ENCODE data around the gene LPO.

Gene LPO

DNA sequence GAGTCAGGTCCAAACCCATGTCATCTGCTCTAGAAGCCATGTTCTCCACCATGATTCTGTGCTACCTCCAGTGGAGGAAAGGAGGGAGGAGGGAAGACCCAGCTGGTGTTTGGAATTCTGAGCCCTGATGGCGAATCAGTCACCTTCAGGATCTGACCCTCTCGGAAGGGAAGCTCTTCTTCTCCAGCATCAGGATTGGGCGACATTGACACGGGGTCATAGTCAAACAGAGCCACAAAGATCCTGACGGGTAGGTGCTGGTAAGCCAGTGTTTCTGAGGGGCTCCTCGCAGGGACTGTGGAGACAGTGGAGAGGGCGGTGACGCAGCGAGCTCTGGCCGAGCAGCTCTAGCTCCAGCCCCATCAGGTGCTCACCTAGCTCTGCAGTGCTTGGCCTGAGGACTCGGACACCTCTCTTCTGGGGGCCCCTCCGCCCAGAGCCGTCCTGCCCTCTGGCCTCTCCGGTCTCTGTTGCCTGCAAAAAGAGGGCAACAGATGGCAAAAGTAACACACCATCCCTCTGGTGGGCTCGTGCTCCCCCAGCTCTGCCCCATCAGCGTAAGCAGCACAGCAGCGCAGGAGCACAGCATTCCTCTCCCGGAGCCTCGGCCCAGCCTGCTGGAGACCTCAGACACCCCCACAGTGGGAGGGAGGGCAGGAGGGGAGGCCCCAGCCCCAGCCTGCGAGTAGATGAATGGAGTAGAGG lies 69.2 kb downstream of the LPO start:
- no peak for TF ChIP-seq ARNTL (CRISPR knock-in tag; IDR thresholded peaks at IDR 0.05; ENCODE audit: borderline replicate concordance, low read depth)
- TF ChIP-seq, protein P1, sequence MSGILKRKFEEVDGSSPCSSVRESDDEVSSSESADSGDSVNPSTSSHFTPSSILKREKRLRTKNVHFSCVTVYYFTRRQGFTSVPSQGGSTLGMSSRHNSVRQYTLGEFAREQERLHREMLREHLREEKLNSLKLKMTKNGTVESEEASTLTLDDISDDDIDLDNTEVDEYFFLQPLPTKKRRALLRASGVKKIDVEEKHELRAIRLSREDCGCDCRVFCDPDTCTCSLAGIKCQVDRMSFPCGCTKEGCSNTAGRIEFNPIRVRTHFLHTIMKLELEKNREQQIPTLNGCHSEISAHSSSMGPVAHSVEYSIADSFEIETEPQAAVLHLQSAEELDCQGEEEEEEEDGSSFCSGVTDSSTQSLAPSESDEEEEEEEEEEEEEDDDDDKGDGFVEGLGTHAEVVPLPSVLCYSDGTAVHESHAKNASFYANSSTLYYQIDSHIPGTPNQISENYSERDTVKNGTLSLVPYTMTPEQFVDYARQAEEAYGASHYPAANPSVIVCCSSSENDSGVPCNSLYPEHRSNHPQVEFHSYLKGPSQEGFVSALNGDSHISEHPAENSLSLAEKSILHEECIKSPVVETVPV (CRISPR knock-in tag; IDR thresholded peaks at IDR 0.05) = no peak
- no peak for ATAC-seq

- TF ChIP-seq BACH2 (CRISPR knock-in tag; IDR thresholded peaks at IDR 0.05; ENCODE audit: borderline replicate concordance) (no peak), ESRRG (CRISPR knock-in tag; IDR thresholded peaks at IDR 0.05) (no peak), ZFP3 (CRISPR knock-in tag; IDR thresholded peaks at IDR 0.05) (no peak), POU6F1 (CRISPR knock-in tag; IDR thresholded peaks at IDR 0.05; ENCODE audit: borderline replicate concordance, low read depth) (no peak), ZNF70 (CRISPR knock-in tag; IDR thresholded peaks at IDR 0.05) (no peak), GLIS3 (CRISPR knock-in tag; IDR thresholded peaks at IDR 0.05) (no peak), SNAI2 (CRISPR knock-in tag; IDR thresholded peaks at IDR 0.05) (no peak), OSR1 (CRISPR knock-in tag; IDR thresholded peaks at IDR 0.05) (no peak), ARNTL (CRISPR knock-in tag; IDR thresholded peaks at IDR 0.05; ENCODE audit: borderline replicate concordance, low read depth) (no peak)
- TF ChIP-seq, protein P2, sequence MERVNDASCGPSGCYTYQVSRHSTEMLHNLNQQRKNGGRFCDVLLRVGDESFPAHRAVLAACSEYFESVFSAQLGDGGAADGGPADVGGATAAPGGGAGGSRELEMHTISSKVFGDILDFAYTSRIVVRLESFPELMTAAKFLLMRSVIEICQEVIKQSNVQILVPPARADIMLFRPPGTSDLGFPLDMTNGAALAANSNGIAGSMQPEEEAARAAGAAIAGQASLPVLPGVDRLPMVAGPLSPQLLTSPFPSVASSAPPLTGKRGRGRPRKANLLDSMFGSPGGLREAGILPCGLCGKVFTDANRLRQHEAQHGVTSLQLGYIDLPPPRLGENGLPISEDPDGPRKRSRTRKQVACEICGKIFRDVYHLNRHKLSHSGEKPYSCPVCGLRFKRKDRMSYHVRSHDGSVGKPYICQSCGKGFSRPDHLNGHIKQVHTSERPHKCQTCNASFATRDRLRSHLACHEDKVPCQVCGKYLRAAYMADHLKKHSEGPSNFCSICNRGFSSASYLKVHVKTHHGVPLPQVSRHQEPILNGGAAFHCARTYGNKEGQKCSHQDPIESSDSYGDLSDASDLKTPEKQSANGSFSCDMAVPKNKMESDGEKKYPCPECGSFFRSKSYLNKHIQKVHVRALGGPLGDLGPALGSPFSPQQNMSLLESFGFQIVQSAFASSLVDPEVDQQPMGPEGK (CRISPR knock-in tag; IDR thresholded peaks at IDR 0.05; ENCODE audit: borderline replicate concordance) = no peak
- TF ChIP-seq, protein P1 (CRISPR knock-in tag; IDR thresholded peaks at IDR 0.05) = no peak
- peak; percentile 39 for ATAC-seq
Measured at GRCh38 chr17:58308173-58308984, 70.0 kb downstream of the LPO start.

- ATAC-seq = no peak
- TF ChIP-seq, protein P2 (CRISPR knock-in tag; IDR thresholded peaks at IDR 0.05; ENCODE audit: borderline replicate concordance) = no peak
- TF ChIP-seq, protein P1 (CRISPR knock-in tag; IDR thresholded peaks at IDR 0.05) = no peak
- TF ChIP-seq ZFP30 (CRISPR knock-in tag; IDR thresholded peaks at IDR 0.05) (no peak), PPARA (CRISPR knock-in tag; IDR thresholded peaks at IDR 0.05; ENCODE audit: borderline replicate concordance) (no peak), ISL1 (CRISPR knock-in tag; IDR thresholded peaks at IDR 0.05) (no peak), ESRRG (CRISPR knock-in tag; IDR thresholded peaks at IDR 0.05) (no peak), SNAI2 (CRISPR knock-in tag; IDR thresholded peaks at IDR 0.05) (no peak), ZNF70 (CRISPR knock-in tag; IDR thresholded peaks at IDR 0.05) (no peak), ZNF8 (CRISPR knock-in tag; IDR thresholded peaks at IDR 0.05) (no peak), TCF4 (CRISPR knock-in tag; IDR thresholded peaks at IDR 0.05; ENCODE audit: borderline replicate concordance) (no peak), POU6F1 (CRISPR knock-in tag; IDR thresholded peaks at IDR 0.05; ENCODE audit: borderline replicate concordance, low read depth) (no peak), ZNF565 (CRISPR knock-in tag; conservative IDR thresholded peaks at IDR 0.05; ENCODE audit: low read depth) (no peak), RARB (CRISPR knock-in tag; IDR thresholded peaks at IDR 0.05) (no peak), ARNTL (CRISPR knock-in tag; IDR thresholded peaks at IDR 0.05; ENCODE audit: borderline replicate concordance, low read depth) (no peak)
Measured at GRCh38 chr17:58308985-58309917, 70.9 kb downstream of the LPO start.
